CD4-positive, alpha-beta T cell treated with Interleukin-6 for 4 hours (primary cell): ENCODE results near the gene ATG12.

Experiments
- DNase-seq: peaks from one replicate; pipeline ENCODE4 v3.0.0-alpha.2; 2020; ENCODE audit warnings: mixed read lengths

Gene ATG12

DNA sequence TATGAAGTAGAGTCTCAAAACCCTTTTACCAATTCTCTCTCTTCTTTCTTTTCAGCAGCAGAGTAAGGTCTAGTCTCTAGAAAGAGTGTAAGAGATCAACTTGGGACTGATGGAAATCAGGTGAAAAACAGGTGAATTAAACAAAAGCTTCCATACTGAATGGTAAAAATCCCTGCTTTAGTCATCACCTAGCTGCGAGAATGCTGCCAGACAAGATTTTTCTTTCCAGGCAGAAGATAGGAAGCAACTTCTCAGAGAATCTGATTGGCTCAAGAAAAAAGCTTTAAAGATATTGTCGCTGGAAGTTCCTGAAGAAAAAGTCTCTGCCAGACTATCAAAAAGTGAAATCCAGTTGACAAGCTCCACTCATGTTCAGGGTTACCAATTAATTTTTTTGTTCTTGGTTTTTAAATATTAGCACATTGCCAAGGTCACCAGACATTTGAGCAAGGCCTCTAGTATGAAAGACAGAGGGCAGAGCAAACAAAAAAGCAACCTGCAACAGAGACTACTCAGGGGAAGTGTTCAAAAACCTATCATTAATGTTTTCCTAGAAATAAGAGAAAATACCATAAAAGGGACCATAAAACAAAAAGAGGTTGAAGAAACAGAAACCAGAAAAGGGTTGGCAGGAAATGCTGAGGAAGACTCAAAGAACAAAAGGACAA lies 34.2 kb downstream of the ATG12 start:
- no peak for DNase-seq

GRCh38 chr5:115801984-115802383 lies 39.4 kb downstream of the ATG12 start:
- DNase-seq = no peak

DNA sequence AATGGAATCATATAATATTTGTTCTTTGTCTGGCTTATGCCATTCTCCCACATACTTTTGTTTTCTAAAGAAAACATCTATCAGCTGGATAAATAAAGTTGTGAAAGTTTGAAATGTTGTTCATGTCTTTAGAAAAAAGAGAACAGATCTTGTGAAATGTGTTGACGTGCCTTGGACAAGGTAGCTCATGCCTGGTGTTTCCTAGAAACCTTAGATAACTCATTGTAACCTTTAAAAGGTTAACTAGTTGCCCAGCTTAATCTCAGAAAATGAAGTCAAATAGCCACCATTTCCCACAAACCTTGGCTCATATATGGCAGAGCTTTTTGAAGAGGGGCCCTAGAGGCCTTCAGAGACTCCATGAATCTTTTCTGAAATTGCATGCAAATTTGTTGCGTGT lies 40.2 kb downstream of the ATG12 start:
- no peak for DNase-seq

GRCh38 chr5:115800108-115800507 lies 41.3 kb downstream of the ATG12 start:
- no peak for DNase-seq

GRCh38 chr5:115798252-115798651 lies 43.1 kb downstream of the ATG12 start:
- DNase-seq = no peak

GRCh38 chr5:115796656-115797055 lies 44.7 kb downstream of the ATG12 start:
- DNase-seq = no peak

- no peak for DNase-seq
Observed at GRCh38 chr5:115795700-115796099, 45.7 kb downstream of the ATG12 start.

GRCh38 chr5:115788440-115788839 lies 52.9 kb downstream of the ATG12 start:
- DNase-seq = no peak

GRCh38 chr5:115787426-115787825 lies 53.9 kb downstream of the ATG12 start:
- no peak for DNase-seq

DNA sequence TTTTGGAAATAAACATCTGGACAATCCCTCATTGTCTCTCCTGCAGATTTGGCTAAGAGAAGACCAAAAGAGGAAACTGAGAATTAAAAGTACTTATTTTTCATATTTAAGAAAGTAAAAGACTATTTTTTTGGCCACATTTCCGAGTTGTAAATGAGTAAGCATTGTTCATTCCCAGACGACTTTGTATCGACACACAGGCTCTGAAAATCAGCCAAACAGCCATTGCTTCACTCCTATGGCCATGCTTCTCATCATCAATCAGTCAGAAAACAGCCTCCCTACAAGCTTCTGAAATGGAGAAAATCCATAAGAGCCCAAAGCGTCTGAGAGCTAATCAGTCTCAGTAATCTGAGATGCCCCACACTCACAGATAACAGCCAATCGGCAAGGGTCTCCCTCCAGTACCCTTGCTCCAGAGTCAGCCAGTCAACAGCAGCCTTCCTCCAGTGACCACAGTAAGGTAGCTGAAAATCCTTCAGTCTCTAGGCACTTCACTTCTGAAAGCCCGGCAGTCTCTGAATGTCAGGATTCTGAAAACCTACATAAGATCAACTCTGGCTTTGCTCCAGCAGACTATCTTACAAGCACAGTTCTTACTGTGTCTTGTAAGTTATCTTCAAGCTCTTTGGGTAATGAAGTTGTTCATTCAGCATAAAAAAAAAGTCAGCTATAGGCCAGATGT lies 55.8 kb downstream of the ATG12 start:
- DNase-seq = no peak

DNA sequence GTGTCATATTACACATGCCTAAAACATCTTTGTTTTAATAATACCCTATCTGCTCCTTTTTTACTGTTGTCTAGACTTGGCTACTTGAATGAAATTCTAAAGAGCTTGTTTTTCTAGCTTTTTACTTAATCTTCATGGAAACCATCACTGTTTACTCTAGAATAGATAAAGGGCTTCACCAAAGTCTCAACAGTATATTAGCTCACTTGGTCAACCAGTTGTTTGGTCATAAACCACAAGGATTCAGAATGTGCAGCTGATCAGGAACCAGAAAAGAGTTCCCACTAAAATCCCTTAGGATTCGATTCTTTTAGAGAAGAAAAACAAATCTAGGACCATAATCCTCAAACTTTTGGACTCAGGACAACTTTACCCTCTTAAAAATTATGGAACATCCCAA lies 62.9 kb downstream of the ATG12 start:
- no peak for DNase-seq
